Hepatocyte (in vitro differentiated cells): ENCODE data around the gene CBX2. TPM values are rescaled to one million over a fixed set of nuclear protein-coding genes. Genes with fewer than 3 reads are reported as not detected.

Source experiments
- DNase-seq: peaks from one replicate; pipeline ENCODE4 v3.0.0-alpha.2; 2016; ENCODE audit warnings: low spot score
- H2AFZ ChIP-seq: fragments of 200-600 bp; sonication (generic); 2 replicates; pipeline ENCODE4 v1.6.0; 2016; ENCODE audit warnings: antibody characterized with exemption, mild to moderate bottlenecking
- H3K27ac ChIP-seq: fragments of 200-600 bp; sonication (generic); 2 replicates; pipeline ENCODE4 v1.5.1; 2016; ENCODE audit warnings: mild to moderate bottlenecking
- H3K27me3 ChIP-seq: fragments of 200-600 bp; sonication (generic); 2 replicates; pipeline ENCODE4 v1.6.1; 2016
- H3K36me3 ChIP-seq: fragments of 200-600 bp; sonication (generic); replicated peaks from 2 replicates; pipeline ENCODE4 v1.5.1; 2016; ENCODE audit warnings: low read depth; ENCODE audit not compliant: insufficient read depth
- H3K4me1 ChIP-seq: fragments of 200-600 bp; sonication (generic); 2 replicates; pipeline ENCODE4 v1.5.1; 2016; ENCODE audit warnings: mild to moderate bottlenecking, moderate library complexity; ENCODE audit not compliant: insufficient read depth
- H3K4me2 ChIP-seq: fragments of 200-600 bp; sonication (generic); 2 replicates; pipeline ENCODE4 v1.6.0; 2016
- H3K4me3 ChIP-seq: fragments of 200-600 bp; sonication (generic); 2 replicates; pipeline ENCODE4 v1.5.1; 2016; ENCODE audit warnings: mild to moderate bottlenecking
- H3K79me2 ChIP-seq: fragments of 200-600 bp; sonication (generic); 2 replicates; pipeline ENCODE4 v1.6.0; 2017; ENCODE audit warnings: mild to moderate bottlenecking
- H3K9me2 ChIP-seq: fragments of 200-600 bp; sonication (generic); replicated peaks from 2 replicates; pipeline ENCODE4 v1.6.0; 2017; ENCODE audit warnings: mild to moderate bottlenecking; ENCODE audit not compliant: insufficient read depth
- H3K9me3 ChIP-seq: fragments of 200-600 bp; sonication (generic); 2 replicates; pipeline ENCODE4 v1.5.1; 2016; ENCODE audit warnings: low read depth, mild to moderate bottlenecking
- H4K20me1 ChIP-seq: fragments of 200-600 bp; sonication (generic); 2 replicates; pipeline ENCODE4 v1.6.0; 2016; ENCODE audit warnings: mild to moderate bottlenecking; ENCODE audit not compliant: insufficient read depth, poor library complexity, severe bottlenecking
- CTCF ChIP-seq: fragments of 200-600 bp; sonication (generic); IDR thresholded peaks from 2 replicates; pipeline ENCODE4 v1.5.1; 2016; ENCODE audit warnings: antibody characterized with exemption, mild to moderate bottlenecking; ENCODE audit not compliant: poor library complexity
- EZH2 ChIP-seq: fragments of 200-600 bp; sonication (generic); IDR thresholded peaks from 2 replicates; pipeline ENCODE4 v1.6.1; 2016; ENCODE audit warnings: antibody characterized with exemption, mild to moderate bottlenecking, borderline replicate concordance
- EZH2phosphoT487 ChIP-seq: fragments of 200-600 bp; sonication (generic); IDR thresholded peaks from one replicate; pipeline ENCODE4 v1.6.1; 2018; ENCODE audit warnings: antibody characterized with exemption, mild to moderate bottlenecking, low read depth, moderate library complexity; ENCODE audit not compliant: unreplicated experiment, severe bottlenecking
- WGBS: methylation state at CpG from one replicate; pipeline ENCODE4 v1.1.6; 2016; ENCODE audit warnings: low lambda C conversion rate; ENCODE audit errors: missing lambda C conversion rate; 5-methylcytosine and 5-hydroxymethylcytosine counted together
- polyA plus RNA-seq: library from polyadenylated mRNA; unstranded; fragments of >200 nt; fragmentation: Nextera tagmentation; extraction: Ambion mirVana; gene quantifications from 2 replicates; pipeline ENCODE4 v1.2.1, GENCODE V29; 2016
- total RNA-seq: library from RNA; depleted of rRNA; stranded (reverse); fragments of >200 nt; gene quantifications from 2 replicates; pipeline ENCODE4 v1.2.3, GENCODE V29; 2014

The CBX2 gene
- total and polyA plus RNA-seq, 2 experiments from 2014 or later: 11.6 to 16.3 TPM

GRCh38 chr17:79833110-79833450, 55.1 kb downstream of the CBX2 start:
- H3K79me2 ChIP-seq: peaks cover 37% of the 10 kb centered on the region
- peaks cover 39% of the 10 kb centered on the region for H3K4me1 ChIP-seq
- H3K4me2 ChIP-seq: peak overlapping the region; percentile 81
- peaks cover 60% of the 10 kb centered on the region for H4K20me1 ChIP-seq
- DNase-seq: no peak
- no peaks in the 10 kb centered on the region for H3K9me2 ChIP-seq
- WGBS: 63% methylated on average over 7 of the region's 7 CpGs
- no peaks in the 10 kb centered on the region for H3K36me3 ChIP-seq
- H3K27me3 ChIP-seq: no peaks in the 10 kb centered on the region
- H2AFZ ChIP-seq: no peak overlapping the region
- no peak for TF ChIP-seq EZH2
- TF ChIP-seq CTCF: no peak
- TF ChIP-seq EZH2phosphoT487: no peak
- no peaks in the 10 kb centered on the region for H3K9me3 ChIP-seq
- no peak overlapping the region for H3K4me3 ChIP-seq
- no peak overlapping the region for H3K27ac ChIP-seq

- Histone ChIP-seq H3K4me3 (no peak overlapping the region), H3K9me3 (no peaks in the 10 kb centered on the region), H3K27ac (no peak overlapping the region), H3K4me1 (peaks cover 39% of the 10 kb centered on the region), H2AFZ (no peak overlapping the region), H3K9me2 (no peaks in the 10 kb centered on the region), H3K27me3 (no peaks in the 10 kb centered on the region), H4K20me1 (peaks cover 66% of the 10 kb centered on the region), H3K36me3 (no peaks in the 10 kb centered on the region), H3K79me2 (peaks cover 43% of the 10 kb centered on the region), H3K4me2 (peak overlapping the region; percentile 81)
- no peak for DNase-seq
- WGBS: 63% methylated on average over 53 of the region's 83 CpGs
- TF ChIP-seq EZH2phosphoT487 (no peak), CTCF (no peak), EZH2 (no peak)
These were observed 56.0 kb downstream of the CBX2 start for GRCh38 chr17:79833744-79834564.

GRCh38 chr17:79834565-79835469, 56.9 kb downstream of the CBX2 start:
- peak overlapping the region; percentile 81 for H3K4me2 ChIP-seq
- no peak overlapping the region for H3K4me3 ChIP-seq
- 66% methylated on average over 55 of the region's 61 CpGs for whole genome bisulfite sequencing
- peaks cover 1% of the 10 kb centered on the region for H3K27me3 ChIP-seq
- H2AFZ ChIP-seq: no peak overlapping the region
- no peak for TF ChIP-seq EZH2
- peak; percentile 71 for TF ChIP-seq CTCF
- no peaks in the 10 kb centered on the region for H3K9me3 ChIP-seq
- H3K4me1 ChIP-seq: peaks cover 40% of the 10 kb centered on the region
- H3K36me3 ChIP-seq: no peaks in the 10 kb centered on the region
- no peak overlapping the region for H3K27ac ChIP-seq
- H3K9me2 ChIP-seq: no peaks in the 10 kb centered on the region
- peaks cover 43% of the 10 kb centered on the region for H3K79me2 ChIP-seq
- H4K20me1 ChIP-seq: peaks cover 66% of the 10 kb centered on the region
- peak; percentile 26 for DNase-seq
